HUDEP-2 (cell line): ENCODE results near the gene GATAD2B.
"Not testable (repeated sequence)": the region's sequence is repeated elsewhere in the genome, so short reads cannot be mapped to it uniquely, and the experiment has no call there.

Experiments
- DNase-seq, 76 experiments: peaks; one replicate each; lab custom pipeline; 2025; ENCODE audit not compliant: unreplicated experiment in 76 of 76; lab: John Stamatoyannopoulos, UW

The GATAD2B gene

GRCh38 chr1:153783233-153784190 lies 139.3 kb downstream of the GATAD2B start:
- peak in 74 of 76 experiments; percentile 51 to 95 (median 84) for DNase-seq

- DNase-seq, result not testable (repeated sequence)
These were observed 140.1 kb downstream of the GATAD2B start for GRCh38 chr1:153782648-153783047.

- DNase-seq, result no peak
These were observed 142.2 kb downstream of the GATAD2B start for GRCh38 chr1:153780551-153780950.

- DNase-seq, result peak in 1 of 76 experiments; percentile 2
These were observed 142.8 kb downstream of the GATAD2B start for GRCh38 chr1:153779781-153780541.

- no peak for DNase-seq
These were observed 143.8 kb downstream of the GATAD2B start for GRCh38 chr1:153778824-153779519.

- no peak for DNase-seq
These were observed 144.5 kb downstream of the GATAD2B start for GRCh38 chr1:153778051-153778823.

GRCh38 chr1:153777648-153778047 lies 145.1 kb downstream of the GATAD2B start:
- DNase-seq, result peak in 7 of 76 experiments; percentile 10 to 35 (median 23)

- DNase-seq, result no peak
These were observed 145.9 kb downstream of the GATAD2B start for GRCh38 chr1:153776845-153777370.

GRCh38 chr1:153776352-153776751 lies 146.4 kb downstream of the GATAD2B start:
- no peak for DNase-seq

- DNase-seq, result peak in 1 of 76 experiments; percentile 3
These were observed 147.1 kb downstream of the GATAD2B start for GRCh38 chr1:153775458-153776327.

GRCh38 chr1:153774780-153775457 lies 147.9 kb downstream of the GATAD2B start, which contains the start of gene SLC27A3:
SLC27A3 (plus strand) TSS chr1:153775407; CDS start chr1:153775498, 91 bp downstream.
- DNase-seq, result no peak

GRCh38 chr1:153774026-153774595 lies 148.7 kb downstream of the GATAD2B start:
- no peak for DNase-seq

- no peak for DNase-seq
These were observed 149.5 kb downstream of the GATAD2B start for GRCh38 chr1:153773096-153773921.

- no peak for DNase-seq
These were observed 150.8 kb downstream of the GATAD2B start for GRCh38 chr1:153771841-153772593.

GRCh38 chr1:153771261-153771660 lies 151.5 kb downstream of the GATAD2B start:
- no peak for DNase-seq

GRCh38 chr1:153770797-153771196 lies 152.0 kb downstream of the GATAD2B start:
- DNase-seq, result no peak
